Right cardiac atrium (tissue), 5 donors: ENCODE data around the gene HBE1. TPM values are rescaled to one million over a fixed set of nuclear protein-coding genes. Genes with fewer than 3 reads are reported as not detected.
"Not testable (repeated sequence)": the region's sequence is repeated elsewhere in the genome, so short reads cannot be mapped to it uniquely, and the experiment has no call there.

Source experiments
- ATAC-seq, 2 donors: fragments of 200-7000 bp; cut with Tn5 transposase; one replicate each; pipeline versions ENCODE4 v1.8.0 to v1.9.1; 2020; ENCODE audit warnings: moderate library complexity in 2 of 2, mild to moderate bottlenecking in 1 of 2
- DNase-seq, 3 donors: peaks; one replicate each; pipeline ENCODE4 v3.0.0-alpha.2; 2020
- H3K27ac ChIP-seq: one replicate; pipeline ENCODE4 v1.5.1; 2013; ENCODE audit warnings: mild to moderate bottlenecking, low read length, control low read depth, moderate library complexity
- H3K27me3 ChIP-seq: one replicate; pipeline ENCODE4 v1.6.1; 2013; ENCODE audit not compliant: control insufficient read depth, insufficient read depth
- H3K4me1 ChIP-seq: one replicate; pipeline ENCODE4 v1.6.1; 2013; ENCODE audit warnings: low read length; ENCODE audit not compliant: control insufficient read depth, insufficient read depth
- H3K4me3 ChIP-seq: one replicate; pipeline ENCODE4 v1.5.1; 2013; ENCODE audit warnings: low read length, control low read depth
- H3K9me3 ChIP-seq: one replicate; pipeline ENCODE4 v1.6.1; 2013; ENCODE audit warnings: low read length; ENCODE audit not compliant: control insufficient read depth
- WGBS: extraction: QIAGEN DNeasy Blood & Tissue Kit; methylation state at CpG from one replicate; pipeline ENCODE4 v1.1.7; 2013; 5-methylcytosine and 5-hydroxymethylcytosine counted together
- intact Hi-C, 4 donors: fragments of 100-400 bp; cut with DNase I; formaldehyde crosslinking; loops; one replicate each; pipeline versions ENCODE4 v1.11.0 to v1.14.0; 2022 to 2023
- long read RNA-seq, 4 donors: library from polyadenylated mRNA; unstranded; transcript quantifications; one replicate each; pipeline ENCODE4 v2.0.0, GENCODE V29; 2020 to 2021
- polyA plus RNA-seq: library from polyadenylated mRNA; stranded (reverse); fragments of 200-250 nt; gene quantifications from one replicate; pipeline ENCODE4 v1.2.3, GENCODE V29; 2013
- total RNA-seq, 4 donors: library from RNA; stranded (reverse); fragmentation: NEBNext Ultra II Directional; extraction: Animal tissue kit (Norgen Biotek cat#: 25700); gene quantifications; one replicate each; pipeline ENCODE4 v1.2.1, GENCODE V29; 2021
- donor health status: healthy with polysubstance abuse.
- donor health status: DM: no; HTN: yes; CAD: no.
- donor health status: DM: no; HTN: no; CAD: no.
- donor health status: DM: no; HTN: yes; CAD: no; lungs with severe emphysema.
- donor health status: DM: yes; HTN: yes; CAD: no.

The HBE1 gene
- total RNA-seq (not detected), polyA plus RNA-seq (0.11 TPM)
- long read RNA-seq, donor 1: 0 reads
- long read RNA-seq, donor 2: 0 reads
- long read RNA-seq, donor 3: 0 reads
- long read RNA-seq, donor 4: 0 reads

DNA sequence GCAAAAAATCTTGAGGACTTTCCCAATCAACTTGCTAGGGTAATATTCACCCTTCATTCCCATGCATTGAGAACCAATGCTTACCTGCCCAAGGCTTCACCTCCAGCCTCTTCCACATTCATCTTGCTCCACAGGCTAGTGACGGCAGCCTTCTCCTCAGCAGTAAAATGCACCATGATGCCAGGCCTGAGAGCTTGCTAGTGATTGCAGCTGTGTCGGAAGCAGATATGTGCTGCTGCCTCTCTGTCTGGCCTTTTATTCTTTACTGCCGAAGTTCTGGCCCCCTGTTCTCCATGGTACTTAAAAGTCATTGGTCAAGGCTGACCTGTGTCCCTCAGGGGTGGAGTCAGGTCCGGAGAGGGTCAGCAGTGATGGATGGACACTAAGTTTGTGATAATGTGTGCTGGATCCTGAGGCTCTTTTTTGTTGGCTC, at the start of gene HBE1:
HBE1 (minus strand) TSS at position 231 of the 433 bp plus-strand sequence; CDS start at position 176, 55 bp downstream.
- WGBS: 38% methylated on average over 4 of the region's 4 CpGs
- Histone ChIP-seq H3K9me3 (no peaks in the 10 kb centered on the region), H3K4me3 (no peak within 1 kb of the TSS), H3K27me3 (no peaks in the 10 kb centered on the region), H3K4me1 (no peaks in the 10 kb centered on the region), H3K27ac (no peak within 1 kb of the TSS)
- intact Hi-C loops: no loop called here
- no peak for DNase-seq
- no peak for ATAC-seq

- intact Hi-C loops: no loop called here
- WGBS: 71% methylated on average over 5 of the region's 5 CpGs
- ATAC-seq: no peak
Measured at GRCh38 chr11:5317292-5317691, 47.5 kb upstream of the HBE1 start.

GRCh38 chr11:5313326-5314023, 43.7 kb upstream of the HBE1 start:
- 85% methylated on average over 3 of the region's 3 CpGs for WGBS
- intact Hi-C loops, ATAC-seq: not testable (repeated sequence)

More at GRCh38 chr11:5317292-5317691, 47.5 kb upstream of the HBE1 start:
- Histone ChIP-seq H3K9me3 (no peaks in the 10 kb centered on the region), H3K4me1 (no peaks in the 10 kb centered on the region), H3K27ac (no peak overlapping the region), H3K4me3 (no peak overlapping the region), H3K27me3 (no peaks in the 10 kb centered on the region)
- no peak for DNase-seq

DNA sequence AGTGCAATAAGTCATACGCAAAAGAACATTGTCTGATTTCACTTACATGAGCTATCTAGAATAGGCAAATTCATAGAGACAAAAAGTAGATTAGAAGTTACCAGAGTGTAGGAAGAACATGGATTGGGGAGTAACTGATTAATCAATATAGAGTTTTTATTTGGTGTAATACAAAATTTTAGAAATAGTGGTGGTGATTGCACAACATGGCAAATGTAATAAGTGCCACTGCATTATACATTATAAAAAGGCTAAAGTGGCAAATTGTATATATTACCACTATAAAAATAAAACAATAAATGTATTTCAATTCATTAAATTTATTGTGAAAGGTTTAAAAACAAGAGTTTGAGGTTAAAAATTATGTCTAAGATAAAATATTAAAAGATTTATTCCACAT, 40.7 kb upstream of the HBE1 start:
- no peak for DNase-seq
- Histone ChIP-seq H3K9me3 (no peaks in the 10 kb centered on the region), H3K4me1 (no peaks in the 10 kb centered on the region), H3K27me3 (no peaks in the 10 kb centered on the region), H3K27ac (no peak overlapping the region), H3K4me3 (no peak overlapping the region)
- no peak for ATAC-seq
- intact Hi-C loops: no loop called here
- 95% methylated on average over 1 of the region's 1 CpG for WGBS

More at GRCh38 chr11:5313326-5314023, 43.7 kb upstream of the HBE1 start:
- not testable (repeated sequence) for DNase-seq, H3K27ac ChIP-seq, H3K4me3 ChIP-seq, H3K9me3 ChIP-seq, H3K4me1 ChIP-seq, H3K27me3 ChIP-seq

DNA sequence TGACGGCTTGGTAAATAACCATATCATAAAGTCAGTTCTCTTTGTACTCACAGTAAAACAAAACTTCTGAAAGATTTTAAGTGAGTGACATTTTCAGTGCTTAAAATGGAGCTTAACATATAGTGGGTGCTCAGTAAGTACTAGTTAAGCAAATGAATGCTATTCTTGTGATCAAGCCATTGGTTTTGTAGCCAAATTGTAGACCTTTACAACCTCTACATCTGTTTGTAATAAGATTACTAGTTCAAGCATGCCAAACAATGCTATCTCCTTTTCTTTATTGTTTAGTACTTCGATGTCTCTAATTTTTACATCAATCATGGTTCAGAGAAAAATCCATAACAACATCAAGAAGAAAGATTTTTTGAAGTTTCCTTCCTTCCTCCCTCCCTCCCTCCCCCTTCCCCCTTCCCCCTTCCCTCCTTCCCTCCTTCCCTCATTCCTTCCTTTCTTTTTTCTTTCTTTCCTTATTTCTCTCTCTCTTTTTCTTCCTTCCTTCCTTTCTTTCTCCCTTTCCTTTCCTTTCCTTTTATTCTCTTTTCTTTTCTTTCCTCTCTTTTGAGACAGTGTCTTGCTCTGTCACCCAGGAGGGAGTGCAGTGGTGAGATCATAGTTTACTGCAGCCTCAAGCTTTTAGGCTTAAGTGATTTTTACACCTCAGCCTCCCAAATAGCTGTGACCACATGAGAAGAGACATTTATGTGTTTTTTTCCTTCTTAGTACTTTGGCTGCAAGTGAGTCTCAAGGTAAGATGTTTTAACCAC, 37.7 kb upstream of the HBE1 start:
- intact Hi-C loops: no loop called here
- WGBS: 80% methylated on average over 2 of the region's 2 CpGs
- no peak for ATAC-seq

GRCh38 chr11:5304046-5304445, 34.3 kb upstream of the HBE1 start:
- no peaks in the 10 kb centered on the region for H3K27me3 ChIP-seq
- no peak overlapping the region for H3K27ac ChIP-seq
- no peaks in the 10 kb centered on the region for H3K9me3 ChIP-seq
- no peak overlapping the region for H3K4me3 ChIP-seq
- ATAC-seq (no peak), DNase-seq (no peak)
- 95% methylated on average over 1 of the region's 1 CpG for WGBS
- intact Hi-C loops: no loop called here
- no peaks in the 10 kb centered on the region for H3K4me1 ChIP-seq

More for the DNA sequence above, 37.7 kb upstream of the HBE1 start:
- no peak overlapping the region for H3K4me3 ChIP-seq
- H3K9me3 ChIP-seq: no peaks in the 10 kb centered on the region
- DNase-seq: no peak
- no peaks in the 10 kb centered on the region for H3K27me3 ChIP-seq
- H3K27ac ChIP-seq: no peak overlapping the region
- H3K4me1 ChIP-seq: no peaks in the 10 kb centered on the region

GRCh38 chr11:5303626-5304025, 33.9 kb upstream of the HBE1 start:
- WGBS: 56% methylated on average over 5 of the region's 5 CpGs
- H3K9me3 ChIP-seq: no peaks in the 10 kb centered on the region
- ATAC-seq: no peak

GRCh38 chr11:5301846-5302245, 32.1 kb upstream of the HBE1 start, which contains the start of gene OR51B4:
Gene OR51B4, minus strand, starts transcription at chr11:5301946. Its CDS starts 0 bp downstream, at chr11:5301946.
- Histone ChIP-seq H3K9me3 (no peaks in the 10 kb centered on the region), H3K27ac (no peak within 1 kb of the TSS), H3K4me1 (no peaks in the 10 kb centered on the region), H3K27me3 (no peaks in the 10 kb centered on the region), H3K4me3 (no peak within 1 kb of the TSS)
- 93% methylated on average over 2 of the region's 2 CpGs for WGBS
- ATAC-seq: no peak
- intact Hi-C loops: no loop called here
- no peak for DNase-seq

More at GRCh38 chr11:5303626-5304025, 33.9 kb upstream of the HBE1 start:
- no peak overlapping the region for H3K27ac ChIP-seq
- no peaks in the 10 kb centered on the region for H3K27me3 ChIP-seq
- DNase-seq: no peak
- H3K4me1 ChIP-seq: no peaks in the 10 kb centered on the region
- intact Hi-C loops: no loop called here
- no peak overlapping the region for H3K4me3 ChIP-seq

DNA sequence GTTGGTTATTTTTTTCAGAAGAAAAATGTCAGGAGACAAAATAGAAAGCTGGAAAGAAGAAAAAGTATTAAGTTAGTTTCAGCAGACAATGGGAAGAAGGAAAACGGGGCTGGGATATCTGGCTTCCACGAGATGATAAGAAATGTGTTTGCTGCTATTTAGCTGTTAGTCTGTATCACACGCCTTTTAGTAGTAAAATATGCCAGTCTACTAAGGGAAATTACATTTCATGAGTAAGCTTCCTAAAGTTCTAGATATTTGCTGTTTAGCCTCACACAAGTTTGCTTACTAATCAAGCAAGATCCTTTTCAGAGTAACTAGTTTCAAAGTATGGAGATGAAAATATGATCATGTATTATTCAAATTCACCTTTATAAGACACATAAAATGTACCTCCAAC, 30.5 kb upstream of the HBE1 start:
- WGBS: 18% methylated on average over 3 of the region's 3 CpGs
- DNase-seq (no peak), ATAC-seq (no peak)
- no peaks in the 10 kb centered on the region for H3K9me3 ChIP-seq
- H3K4me1 ChIP-seq: no peaks in the 10 kb centered on the region
- no peaks in the 10 kb centered on the region for H3K27me3 ChIP-seq
- intact Hi-C loops: no loop called here
- H3K4me3 ChIP-seq: no peak overlapping the region
- H3K27ac ChIP-seq: no peak overlapping the region

DNA sequence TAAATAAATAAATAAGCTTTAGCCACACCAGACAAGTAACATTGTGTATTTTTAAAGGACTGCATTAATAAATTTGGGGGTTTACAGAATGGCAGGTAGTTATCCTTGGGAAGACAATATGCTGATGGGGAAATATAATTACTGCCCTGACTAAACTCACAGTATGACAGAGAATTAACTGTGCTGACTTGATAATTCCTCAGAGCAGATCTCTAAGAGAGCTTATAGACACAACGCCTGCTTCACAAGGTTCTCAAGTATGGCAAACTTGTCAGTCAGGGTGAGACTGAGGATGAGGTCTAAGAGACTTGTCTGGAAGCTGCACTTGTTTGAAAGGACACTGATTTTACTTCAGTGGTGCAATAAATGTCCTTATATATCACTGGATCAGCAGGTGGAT, 28.7 kb upstream of the HBE1 start:
- Histone ChIP-seq H3K9me3 (no peaks in the 10 kb centered on the region), H3K27ac (no peak overlapping the region), H3K27me3 (no peaks in the 10 kb centered on the region), H3K4me3 (no peak overlapping the region), H3K4me1 (no peaks in the 10 kb centered on the region)
- ATAC-seq (no peak), DNase-seq (no peak)
- intact Hi-C loops: no loop called here
- 74% methylated on average over 1 of the region's 1 CpG for WGBS

DNA sequence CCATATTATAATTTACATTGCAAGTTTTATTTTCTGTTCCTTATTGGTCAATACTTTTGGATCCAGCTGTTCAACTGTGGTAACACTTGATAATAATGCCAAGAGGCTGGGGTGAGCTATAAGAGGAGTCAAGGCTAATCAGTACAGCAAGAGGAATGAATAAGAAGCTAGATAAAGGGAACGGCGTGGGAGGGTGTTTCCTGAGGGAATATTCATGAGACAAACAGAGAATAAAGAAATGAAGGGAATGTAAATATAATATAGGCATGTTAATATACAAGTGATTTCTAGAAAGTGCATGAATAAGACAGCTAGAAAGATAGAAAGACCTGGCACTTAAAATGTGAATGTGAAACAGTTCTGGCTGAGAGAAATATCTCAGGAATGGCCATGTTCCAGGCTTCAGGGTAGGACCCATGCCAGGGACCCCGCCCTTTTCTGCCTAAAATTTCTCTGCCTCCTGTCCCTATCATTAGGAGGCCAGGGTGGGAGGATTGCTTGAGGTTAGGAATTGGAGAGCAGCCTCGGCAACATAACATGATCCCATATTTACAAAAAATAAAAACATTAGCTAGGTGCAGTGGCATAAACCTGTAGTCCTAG, 28.1 kb upstream of the HBE1 start:
- no peak for DNase-seq
- Histone ChIP-seq H3K27me3 (no peaks in the 10 kb centered on the region), H3K4me3 (no peak overlapping the region), H3K27ac (no peak overlapping the region), H3K9me3 (no peaks in the 10 kb centered on the region), H3K4me1 (no peaks in the 10 kb centered on the region)
- ATAC-seq: no peak
- intact Hi-C loops: no loop called here
- 33% methylated on average over 4 of the region's 4 CpGs for WGBS
